Activated CD4-positive, alpha-beta T cell treated with anti-CD3 and anti-CD28 coated beads, Interleukin-10, Interleukin-2, amounts not matched to agents 100 ng/mL and 50 ng/mL, durations not matched to agents 16 hours and 8 hours (primary cell): Measurements from ENCODE around the gene ARPC4.
"Not testable (repeated sequence)": the region's sequence is repeated elsewhere in the genome, so short reads cannot be mapped to it uniquely, and the experiment has no call there.

Experiments used
- DNase-seq: peaks from one replicate; pipeline ENCODE4 v3.0.0-alpha.2; 2020

Gene ARPC4

GRCh38 chr3:9826815-9827573, 34.1 kb downstream of the ARPC4 start:
- peak; percentile 48 for DNase-seq

GRCh38 chr3:9828801-9829755, 36.2 kb downstream of the ARPC4 start:
- no peak for DNase-seq

GRCh38 chr3:9831253-9831652, 38.4 kb downstream of the ARPC4 start:
- DNase-seq = no peak

GRCh38 chr3:9833078-9833477, 40.2 kb downstream of the ARPC4 start:
- no peak for DNase-seq

- DNase-seq = no peak
Measured at GRCh38 chr3:9834520-9835380, 41.9 kb downstream of the ARPC4 start.

GRCh38 chr3:9837701-9838582, 45.1 kb downstream of the ARPC4 start:
- no peak for DNase-seq

GRCh38 chr3:9838856-9839255, 46.0 kb downstream of the ARPC4 start:
- no peak for DNase-seq

GRCh38 chr3:9841015-9841414, 48.1 kb downstream of the ARPC4 start:
- DNase-seq = no peak

- DNase-seq = peak; percentile 98
Measured at GRCh38 chr3:9843715-9844438, 51.0 kb downstream of the ARPC4 start, which contains the start of gene RPUSD3. Gene RPUSD3, minus strand, starts transcription at chr3:9844008. Its CDS starts 18 bp downstream, at chr3:9843990.

GRCh38 chr3:9846231-9846630, 53.3 kb downstream of the ARPC4 start:
- no peak for DNase-seq

- DNase-seq = no peak
Measured at GRCh38 chr3:9846931-9847488, 54.1 kb downstream of the ARPC4 start.

- DNase-seq = not testable (repeated sequence)
Measured at GRCh38 chr3:9847870-9848269, 55.0 kb downstream of the ARPC4 start.

GRCh38 chr3:9848860-9849259, 56.0 kb downstream of the ARPC4 start:
- DNase-seq = peak; percentile 55

GRCh38 chr3:9851383-9851782, 58.5 kb downstream of the ARPC4 start:
- DNase-seq = not testable (repeated sequence)

- not testable (repeated sequence) for DNase-seq
Measured at GRCh38 chr3:9851926-9852325, 59.0 kb downstream of the ARPC4 start.

- no peak for DNase-seq
Measured at GRCh38 chr3:9852528-9852927, 59.6 kb downstream of the ARPC4 start.

- DNase-seq = not testable (repeated sequence)
Measured at GRCh38 chr3:9854291-9854940, 61.5 kb downstream of the ARPC4 start.

GRCh38 chr3:9855594-9855993, 62.7 kb downstream of the ARPC4 start:
- DNase-seq = no peak
